ENCODE data around the gene C17orf113. TPM values are rescaled to one million over a fixed set of nuclear protein-coding genes. Genes with fewer than 3 reads are reported as not detected.

The C17orf113 gene
- total and polyA plus RNA-seq, 2 of the 13 experiments (the other 11 are each of a cell fraction or from before 2014, with no cell fraction given) = 0.87 to 1.1 TPM

DNA sequence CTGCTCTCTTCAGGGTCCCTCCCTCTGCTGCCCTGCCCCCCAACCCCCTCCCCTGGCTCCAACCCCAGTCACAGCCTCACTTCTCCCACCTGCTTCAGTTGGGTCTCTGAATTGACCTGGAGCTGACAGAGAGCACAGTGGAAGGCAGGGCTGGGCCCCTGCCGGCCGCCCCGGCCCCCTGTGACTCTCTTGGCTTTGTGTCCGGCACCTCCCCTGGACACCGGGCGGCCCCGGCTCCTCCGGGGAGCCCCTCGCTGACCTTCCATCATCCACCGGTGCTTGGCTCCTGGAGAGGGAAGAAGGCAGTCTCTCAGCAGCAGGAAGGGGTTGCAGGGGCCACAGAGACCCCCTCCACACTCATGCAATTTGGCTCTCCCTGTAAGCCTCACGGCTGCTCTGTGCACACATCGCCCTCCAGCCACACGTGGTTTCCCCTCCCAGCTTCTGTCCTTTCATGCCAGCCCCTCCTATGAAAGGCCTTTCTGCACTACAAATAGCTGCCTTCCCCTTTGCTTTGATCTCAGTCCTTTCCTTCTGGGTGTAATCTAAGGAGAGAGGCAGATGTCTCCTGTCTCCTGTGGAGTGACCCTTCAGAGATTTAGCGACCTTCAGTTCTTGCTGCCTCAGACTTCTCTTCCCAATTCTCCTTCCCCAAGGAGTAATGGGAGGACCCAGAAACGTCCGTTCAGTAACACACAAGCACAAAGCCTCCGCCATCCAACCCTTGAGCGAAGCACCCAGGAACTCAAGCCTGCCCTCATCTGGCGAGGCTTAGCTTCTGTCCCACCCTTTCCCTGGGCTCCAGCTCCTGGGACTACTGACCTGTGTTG, 22.2 kb downstream of the C17orf113 start (continued):
- no peak for TF ChIP-seq ZFYVE20 (CRISPR knock-in tag; IDR thresholded peaks at IDR 0.05; ENCODE audit: borderline replicate concordance, low read depth)
- TF ChIP-seq, protein P1, sequence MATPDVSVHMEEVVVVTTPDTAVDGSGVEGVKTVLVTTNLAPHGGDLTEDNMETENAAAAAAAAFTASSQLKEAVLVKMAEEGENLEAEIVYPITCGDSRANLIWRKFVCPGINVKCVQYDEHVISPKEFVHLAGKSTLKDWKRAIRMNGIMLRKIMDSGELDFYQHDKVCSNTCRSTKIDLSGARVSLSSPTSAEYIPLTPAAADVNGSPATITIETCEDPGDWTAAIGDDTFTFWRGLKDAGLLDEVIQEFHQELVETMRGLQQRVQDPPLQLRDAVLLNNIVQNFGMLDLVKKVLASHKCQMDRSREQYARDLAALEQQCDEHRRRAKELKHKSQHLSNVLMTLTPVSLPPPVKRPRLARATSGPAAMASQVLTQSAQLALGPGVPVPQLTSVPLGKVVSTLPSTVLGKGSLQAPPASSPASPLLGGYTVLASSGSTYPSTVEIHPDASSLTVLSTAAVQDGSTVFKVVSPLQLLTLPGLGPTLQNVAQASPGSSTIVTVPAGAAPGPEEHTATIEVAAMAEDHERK (CRISPR knock-in tag; IDR thresholded peaks at IDR 0.05; ENCODE audit: low read depth) = no peak
- TF ChIP-seq NFE2L1 (CRISPR knock-in tag; IDR thresholded peaks at IDR 0.05; ENCODE audit: borderline replicate concordance) = no peak
- TF ChIP-seq, protein P2, sequence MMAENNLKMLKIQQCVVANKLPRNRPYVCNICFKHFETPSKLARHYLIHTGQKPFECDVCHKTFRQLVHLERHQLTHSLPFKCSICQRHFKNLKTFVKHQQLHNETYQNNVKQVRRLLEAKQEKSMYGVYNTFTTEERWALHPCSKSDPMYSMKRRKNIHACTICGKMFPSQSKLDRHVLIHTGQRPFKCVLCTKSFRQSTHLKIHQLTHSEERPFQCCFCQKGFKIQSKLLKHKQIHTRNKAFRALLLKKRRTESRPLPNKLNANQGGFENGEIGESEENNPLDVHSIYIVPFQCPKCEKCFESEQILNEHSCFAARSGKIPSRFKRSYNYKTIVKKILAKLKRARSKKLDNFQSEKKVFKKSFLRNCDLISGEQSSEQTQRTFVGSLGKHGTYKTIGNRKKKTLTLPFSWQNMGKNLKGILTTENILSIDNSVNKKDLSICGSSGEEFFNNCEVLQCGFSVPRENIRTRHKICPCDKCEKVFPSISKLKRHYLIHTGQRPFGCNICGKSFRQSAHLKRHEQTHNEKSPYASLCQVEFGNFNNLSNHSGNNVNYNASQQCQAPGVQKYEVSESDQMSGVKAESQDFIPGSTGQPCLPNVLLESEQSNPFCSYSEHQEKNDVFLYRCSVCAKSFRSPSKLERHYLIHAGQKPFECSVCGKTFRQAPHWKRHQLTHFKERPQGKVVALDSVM (CRISPR knock-in tag; IDR thresholded peaks at IDR 0.05) = no peak
- no peak for TF ChIP-seq KLF12 (CRISPR knock-in tag; IDR thresholded peaks at IDR 0.05; ENCODE audit: borderline replicate concordance)
- no peak for TF ChIP-seq PAX8 (CRISPR knock-in tag; IDR thresholded peaks at IDR 0.05; ENCODE audit: borderline replicate concordance)
- no peak for TF ChIP-seq ZNF34 (CRISPR knock-in tag; IDR thresholded peaks at IDR 0.05; ENCODE audit: borderline replicate concordance)
- TF ChIP-seq SMC3 (IDR thresholded peaks at IDR 0.05; ENCODE audit: low read length) = peak; percentile 75
- TF ChIP-seq, protein P3, sequence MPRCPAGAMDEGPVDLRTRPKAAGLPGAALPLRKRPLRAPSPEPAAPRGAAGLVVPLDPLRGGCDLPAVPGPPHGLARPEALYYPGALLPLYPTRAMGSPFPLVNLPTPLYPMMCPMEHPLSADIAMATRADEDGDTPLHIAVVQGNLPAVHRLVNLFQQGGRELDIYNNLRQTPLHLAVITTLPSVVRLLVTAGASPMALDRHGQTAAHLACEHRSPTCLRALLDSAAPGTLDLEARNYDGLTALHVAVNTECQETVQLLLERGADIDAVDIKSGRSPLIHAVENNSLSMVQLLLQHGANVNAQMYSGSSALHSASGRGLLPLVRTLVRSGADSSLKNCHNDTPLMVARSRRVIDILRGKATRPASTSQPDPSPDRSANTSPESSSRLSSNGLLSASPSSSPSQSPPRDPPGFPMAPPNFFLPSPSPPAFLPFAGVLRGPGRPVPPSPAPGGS (CRISPR knock-in tag; IDR thresholded peaks at IDR 0.05) = peak; percentile 41; the same call in 1 of the 2 replicates
- peak; percentile 67; the same call in 1 of the 2 replicates for TF ChIP-seq KMT2B (CRISPR knock-in tag; IDR thresholded peaks at IDR 0.05)
- TF ChIP-seq FOXO1 (CRISPR knock-in tag; IDR thresholded peaks at IDR 0.05) = no peak
- peak; percentile 49; the same call in 1 of the 2 replicates for TF ChIP-seq ZNF317 (CRISPR knock-in tag; IDR thresholded peaks at IDR 0.05)
- TF ChIP-seq ZNF564 (CRISPR knock-in tag; IDR thresholded peaks at IDR 0.05) = no peak
- TF ChIP-seq RBM39 (IDR thresholded peaks at IDR 0.05; ENCODE audit: low read depth, low read length, poor library complexity, severe bottlenecking) = no peak
- TF ChIP-seq HCFC1 (IDR thresholded peaks at IDR 0.05; ENCODE audit: low read depth, low read length) = no peak
- no peak for TF ChIP-seq PAWR (CRISPR knock-in tag; IDR thresholded peaks at IDR 0.05; ENCODE audit: borderline replicate concordance)
- TF ChIP-seq, protein P4, sequence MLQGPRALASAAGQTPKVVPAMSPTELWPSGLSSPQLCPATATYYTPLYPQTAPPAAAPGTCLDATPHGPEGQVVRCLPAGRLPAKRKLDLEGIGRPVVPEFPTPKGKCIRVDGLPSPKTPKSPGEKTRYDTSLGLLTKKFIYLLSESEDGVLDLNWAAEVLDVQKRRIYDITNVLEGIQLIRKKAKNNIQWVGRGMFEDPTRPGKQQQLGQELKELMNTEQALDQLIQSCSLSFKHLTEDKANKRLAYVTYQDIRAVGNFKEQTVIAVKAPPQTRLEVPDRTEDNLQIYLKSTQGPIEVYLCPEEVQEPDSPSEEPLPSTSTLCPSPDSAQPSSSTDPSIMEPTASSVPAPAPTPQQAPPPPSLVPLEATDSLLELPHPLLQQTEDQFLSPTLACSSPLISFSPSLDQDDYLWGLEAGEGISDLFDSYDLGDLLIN (CRISPR knock-in tag; IDR thresholded peaks at IDR 0.05; ENCODE audit: borderline replicate concordance) = no peak
- TF ChIP-seq ZNF660 (CRISPR knock-in tag; IDR thresholded peaks at IDR 0.05; ENCODE audit: borderline replicate concordance, low read depth) = no peak
- TF ChIP-seq, protein P5, sequence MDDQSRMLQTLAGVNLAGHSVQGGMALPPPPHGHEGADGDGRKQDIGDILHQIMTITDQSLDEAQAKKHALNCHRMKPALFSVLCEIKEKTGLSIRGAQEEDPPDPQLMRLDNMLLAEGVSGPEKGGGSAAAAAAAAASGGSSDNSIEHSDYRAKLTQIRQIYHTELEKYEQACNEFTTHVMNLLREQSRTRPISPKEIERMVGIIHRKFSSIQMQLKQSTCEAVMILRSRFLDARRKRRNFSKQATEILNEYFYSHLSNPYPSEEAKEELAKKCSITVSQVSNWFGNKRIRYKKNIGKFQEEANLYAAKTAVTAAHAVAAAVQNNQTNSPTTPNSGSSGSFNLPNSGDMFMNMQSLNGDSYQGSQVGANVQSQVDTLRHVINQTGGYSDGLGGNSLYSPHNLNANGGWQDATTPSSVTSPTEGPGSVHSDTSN (CRISPR knock-in tag; IDR thresholded peaks at IDR 0.05; ENCODE audit: borderline replicate concordance) = no peak
- TF ChIP-seq ZNF550 (CRISPR knock-in tag; IDR thresholded peaks at IDR 0.05; ENCODE audit: borderline replicate concordance) = no peak; the same call in 1 of the 2 replicates
- no peak; the same call in 1 of the 2 replicates for TF ChIP-seq MYNN (CRISPR knock-in tag; IDR thresholded peaks at IDR 0.05; ENCODE audit: low read depth)
- TF ChIP-seq KAT2B (IDR thresholded peaks at IDR 0.05; ENCODE audit: borderline replicate concordance, low read depth, low read length) = no peak

Data from HepG2 (cell line).